ENCODE measurements around the gene CBLL1.

Gene CBLL1, protein sequence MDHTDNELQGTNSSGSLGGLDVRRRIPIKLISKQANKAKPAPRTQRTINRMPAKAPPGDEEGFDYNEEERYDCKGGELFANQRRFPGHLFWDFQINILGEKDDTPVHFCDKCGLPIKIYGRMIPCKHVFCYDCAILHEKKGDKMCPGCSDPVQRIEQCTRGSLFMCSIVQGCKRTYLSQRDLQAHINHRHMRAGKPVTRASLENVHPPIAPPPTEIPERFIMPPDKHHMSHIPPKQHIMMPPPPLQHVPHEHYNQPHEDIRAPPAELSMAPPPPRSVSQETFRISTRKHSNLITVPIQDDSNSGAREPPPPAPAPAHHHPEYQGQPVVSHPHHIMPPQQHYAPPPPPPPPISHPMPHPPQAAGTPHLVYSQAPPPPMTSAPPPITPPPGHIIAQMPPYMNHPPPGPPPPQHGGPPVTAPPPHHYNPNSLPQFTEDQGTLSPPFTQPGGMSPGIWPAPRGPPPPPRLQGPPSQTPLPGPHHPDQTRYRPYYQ

DNA sequence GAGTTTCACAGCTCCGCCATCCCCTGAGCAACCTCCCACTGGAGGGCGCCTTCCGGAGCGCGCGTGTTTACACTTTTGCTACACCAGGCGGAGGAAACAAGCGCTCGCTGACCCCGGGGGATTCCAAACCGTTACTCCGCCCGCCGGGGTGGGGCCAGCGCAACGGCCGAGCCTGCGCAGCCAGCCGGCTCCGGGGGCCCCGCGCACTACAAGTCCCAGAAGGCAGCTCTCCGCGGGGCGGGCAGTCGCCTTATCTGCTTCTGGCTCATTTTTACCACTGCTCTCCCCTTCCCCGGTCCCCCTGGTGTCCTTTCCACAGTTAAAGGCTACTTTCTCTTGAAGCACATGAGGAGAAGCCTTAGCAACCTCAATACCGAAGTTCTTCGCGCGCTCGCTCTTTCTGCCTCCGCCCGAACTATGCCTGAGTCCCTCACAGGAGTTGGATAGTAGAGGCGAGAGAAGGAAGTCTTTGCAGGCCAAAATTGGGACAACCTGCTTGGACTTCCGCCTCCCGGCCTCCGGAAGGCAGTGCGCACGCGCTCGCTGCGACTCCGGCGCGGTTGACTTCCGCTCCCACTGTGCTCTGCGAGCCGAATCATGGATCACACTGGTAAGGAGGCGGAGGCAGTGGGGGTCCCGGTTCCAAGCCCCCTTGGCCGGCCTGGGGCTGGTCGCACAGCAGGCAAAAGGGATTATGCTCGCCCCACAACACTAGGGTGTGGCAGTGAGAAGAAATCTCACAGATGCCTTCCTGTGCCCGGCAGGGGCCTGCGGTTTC, at the start of gene CBLL1:
Gene CBLL1, plus strand, starts transcription at position 576 of the 778 bp plus-strand sequence. Its CDS starts 22 bp downstream, at position 598.
- DNase-seq: peak; percentile 98

DNA sequence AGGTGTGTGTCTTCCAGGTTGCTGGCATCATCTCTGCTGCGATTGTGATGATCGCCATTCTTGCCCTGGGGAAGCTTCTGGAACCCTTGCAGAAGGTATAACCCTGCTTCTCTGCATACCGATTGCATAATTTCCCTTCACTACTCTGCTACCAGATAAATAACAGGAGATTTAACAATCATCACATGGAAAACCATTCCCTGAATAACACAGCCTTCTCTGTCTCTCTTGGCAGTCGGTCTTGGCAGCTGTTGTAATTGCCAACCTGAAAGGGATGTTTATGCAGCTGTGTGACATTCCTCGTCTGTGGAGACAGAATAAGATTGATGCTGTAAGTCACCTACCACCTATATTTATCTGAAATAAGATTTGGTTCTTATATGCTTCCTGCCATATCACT, 49.6 kb upstream of the CBLL1 start:
- DNase-seq: no peak

GRCh38 chr7:107696330-107696946, 47.5 kb upstream of the CBLL1 start:
- no peak for DNase-seq

DNA sequence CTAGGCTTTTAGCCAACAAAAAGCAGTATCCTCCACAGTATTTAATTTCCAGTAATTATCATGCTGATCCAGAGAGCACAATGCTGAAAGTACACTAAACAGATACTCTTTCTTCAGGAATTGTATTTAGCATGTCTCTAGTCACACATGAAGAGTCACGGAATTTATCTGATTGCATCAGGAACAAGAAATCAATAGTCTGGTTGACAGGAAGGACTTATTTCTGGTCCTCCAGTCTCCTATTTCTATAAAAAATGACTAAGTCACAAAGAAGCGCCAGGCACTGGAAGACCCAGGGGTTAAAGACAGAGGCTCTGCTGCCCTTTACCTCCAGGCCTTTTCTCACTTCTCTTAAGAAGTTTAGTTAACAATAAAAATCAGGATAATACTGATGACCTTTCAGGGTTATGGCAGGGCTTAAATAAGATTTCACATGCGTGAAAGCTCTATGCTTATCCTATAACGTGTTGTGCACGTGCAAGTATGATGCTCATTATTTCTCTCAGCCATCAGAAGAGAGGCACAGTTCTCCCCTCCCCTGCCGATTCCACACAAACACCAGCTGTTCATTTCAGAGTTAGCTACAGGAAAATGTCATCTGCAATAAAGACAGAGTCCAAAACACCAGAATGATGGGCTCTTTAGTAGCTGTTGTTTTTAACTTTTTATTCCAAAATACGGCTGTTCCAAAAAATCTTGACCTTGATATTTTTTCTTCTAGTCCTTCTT, 46.5 kb upstream of the CBLL1 start:
- no peak for DNase-seq

GRCh38 chr7:107700570-107700969, 43.4 kb upstream of the CBLL1 start:
- DNase-seq: no peak

DNA sequence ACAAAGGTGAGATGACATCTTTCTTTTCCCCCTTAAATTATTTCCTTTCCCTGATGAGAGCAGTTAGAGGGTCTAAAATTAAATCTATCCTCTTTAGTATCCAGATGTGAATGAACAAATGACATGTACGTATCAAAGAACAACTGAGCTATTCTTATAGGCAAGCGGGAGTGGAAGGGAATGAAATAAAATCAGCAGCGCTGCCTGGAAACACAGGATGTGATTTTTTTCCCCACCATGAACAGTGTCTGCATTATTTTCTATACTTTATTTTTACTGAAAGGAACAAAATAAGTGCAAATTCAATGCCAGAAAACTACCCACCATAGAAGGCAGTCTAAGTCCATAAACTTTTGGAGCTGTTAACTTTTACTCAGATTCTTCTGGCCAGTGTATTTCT, 42.8 kb upstream of the CBLL1 start:
- DNase-seq: no peak

DNA sequence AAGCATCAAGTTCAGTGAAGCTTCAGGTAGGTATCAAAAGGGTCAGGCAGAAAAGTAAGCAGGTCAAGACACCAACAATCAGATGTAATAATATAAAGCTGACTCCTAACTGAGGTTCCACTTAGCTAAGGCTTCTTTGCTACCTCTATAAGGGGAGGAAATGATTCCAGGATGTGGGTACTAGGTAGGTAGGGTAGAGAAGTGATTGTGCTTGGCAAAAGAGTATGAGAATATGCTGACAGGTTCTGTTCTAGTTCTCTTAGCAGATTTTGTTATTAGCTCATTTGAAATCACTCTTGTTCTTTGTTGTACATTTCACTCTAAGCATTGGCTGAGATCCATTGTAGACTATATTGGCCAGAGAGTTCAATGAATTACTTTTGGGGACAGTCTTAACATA, 40.7 kb upstream of the CBLL1 start:
- no peak for DNase-seq

DNA sequence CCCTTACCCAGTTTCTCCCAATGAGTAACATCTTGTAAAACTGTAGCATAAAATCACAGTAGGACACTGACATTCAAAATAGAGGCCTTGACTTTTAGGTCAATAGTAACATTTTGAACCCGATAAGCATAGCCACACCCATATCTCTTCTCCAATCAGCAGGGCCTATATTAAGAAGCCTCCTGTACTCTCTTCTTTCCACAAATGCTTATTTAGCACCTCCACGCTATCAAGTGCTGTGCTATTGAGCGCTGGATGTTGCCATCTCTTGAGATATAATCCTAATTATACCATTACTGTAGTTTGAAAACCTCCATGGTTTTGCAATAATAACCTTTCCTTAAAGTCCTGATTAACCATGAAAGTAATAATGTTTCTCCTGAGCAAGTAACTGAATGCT, 40.1 kb upstream of the CBLL1 start:
- no peak for DNase-seq

DNA sequence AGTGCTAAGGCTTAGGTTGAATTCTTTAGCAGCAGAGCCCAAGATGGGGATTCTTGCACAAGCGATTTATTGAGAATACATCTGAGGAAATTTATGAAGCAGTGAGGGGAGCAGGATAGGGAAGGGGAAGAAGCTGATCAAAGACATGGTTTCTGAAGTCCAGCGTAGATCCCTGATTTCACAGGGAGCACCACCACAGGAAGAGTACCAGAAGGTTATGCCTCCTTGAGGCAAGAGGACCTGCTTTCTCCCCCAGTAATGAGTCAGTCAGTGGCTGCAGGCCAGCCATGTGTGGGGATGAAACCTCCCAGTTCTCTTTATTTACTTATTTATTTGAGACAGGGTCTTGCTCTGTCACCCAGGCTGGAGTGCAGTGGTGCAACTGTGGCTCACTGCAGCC, 35.0 kb upstream of the CBLL1 start:
- no peak for DNase-seq

DNA sequence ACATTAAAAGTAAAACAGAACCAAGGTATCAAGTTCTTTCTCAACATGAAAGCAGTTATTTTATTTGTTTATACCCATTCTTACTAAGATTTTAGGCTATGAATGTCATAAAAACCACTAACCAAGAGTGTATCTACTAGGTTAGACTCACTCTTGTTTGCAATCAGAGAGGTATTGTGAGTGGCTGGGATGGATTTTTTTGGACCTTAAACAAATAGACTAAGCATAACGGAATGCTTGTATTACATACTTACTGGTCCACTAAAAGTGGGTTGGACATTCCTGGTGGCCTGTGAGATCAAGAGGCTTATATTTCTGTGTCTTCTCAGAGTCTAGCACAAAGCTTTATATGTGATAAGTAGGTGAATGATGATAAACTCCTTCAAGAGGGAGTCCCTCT, 32.6 kb upstream of the CBLL1 start:
- DNase-seq: no peak

DNA sequence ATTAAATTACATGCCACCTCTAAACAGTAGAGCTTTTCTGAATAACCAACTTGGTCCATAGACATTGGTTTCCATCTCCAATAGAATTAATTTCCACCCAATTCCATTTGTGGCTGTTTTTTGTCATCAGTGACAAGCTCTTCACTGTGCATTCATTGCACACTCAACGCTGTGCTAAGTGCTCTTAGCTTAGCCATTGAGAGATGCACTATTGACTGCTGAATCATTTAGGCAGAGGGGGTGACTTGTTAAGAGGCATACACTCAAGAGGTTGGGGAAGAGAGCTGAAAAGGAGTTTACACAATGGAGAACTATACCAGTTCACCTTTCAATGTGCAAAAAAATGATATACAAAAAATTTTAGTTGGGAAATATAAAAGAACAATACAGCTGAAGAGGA, 31.9 kb upstream of the CBLL1 start:
- no peak for DNase-seq

- no peak for DNase-seq
These were observed 31.0 kb upstream of the CBLL1 start for GRCh38 chr7:107712896-107713295.

- DNase-seq: no peak
These were observed 28.4 kb upstream of the CBLL1 start for GRCh38 chr7:107715531-107715930.

DNA sequence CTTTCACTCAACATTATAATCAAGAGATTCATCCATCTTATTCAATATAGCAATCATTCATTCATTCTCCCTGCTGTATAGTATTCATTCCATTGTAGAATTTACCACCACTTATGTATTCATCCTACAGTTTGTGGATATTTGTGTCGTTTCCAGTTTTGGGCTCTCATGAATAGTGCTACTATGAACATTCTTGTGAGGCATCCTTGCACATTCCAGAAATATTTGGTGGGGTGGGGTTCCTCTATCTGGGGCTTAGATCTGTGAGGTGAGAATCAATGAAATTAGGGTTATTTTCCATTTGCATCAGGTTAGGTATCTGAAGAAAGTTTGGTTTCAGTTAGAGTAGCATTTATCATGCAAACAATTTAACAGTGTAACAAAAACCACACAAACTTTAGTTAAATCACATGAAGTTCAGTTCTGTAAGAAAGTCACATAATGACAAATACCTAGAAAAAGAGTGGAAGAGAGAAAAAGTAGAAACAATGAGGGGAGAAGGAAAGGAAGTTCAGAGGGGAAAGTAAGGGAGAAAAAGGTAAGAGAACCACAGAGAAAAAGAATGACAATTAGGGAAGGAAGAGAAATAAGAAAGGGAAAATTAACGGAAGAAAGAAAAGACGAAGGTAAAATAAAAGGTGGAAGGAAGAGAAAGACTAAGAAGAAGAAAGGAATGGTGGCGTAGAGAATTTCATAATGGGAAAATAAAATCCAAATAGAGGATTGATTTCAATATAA, 25.3 kb upstream of the CBLL1 start:
- DNase-seq: no peak

DNA sequence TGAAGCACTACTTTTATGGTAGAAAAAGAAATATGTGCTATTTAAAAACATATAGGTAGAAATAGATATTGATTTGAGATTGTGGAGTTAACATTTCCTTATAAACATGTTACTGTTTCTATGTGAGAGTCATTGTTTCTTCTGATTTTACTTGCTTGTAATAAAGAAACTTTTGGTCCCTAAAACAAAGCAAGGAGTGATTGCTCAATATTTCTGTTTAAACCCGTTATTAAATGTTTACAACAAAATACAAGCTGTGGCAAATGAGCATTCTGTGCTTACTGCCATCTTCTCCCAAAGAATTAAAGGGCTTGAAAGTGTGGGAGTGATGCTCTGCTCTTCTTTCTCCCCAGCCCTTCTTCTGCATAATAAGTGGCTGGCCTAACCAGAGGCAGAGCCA, 22.7 kb upstream of the CBLL1 start:
- DNase-seq: no peak

GRCh38 chr7:107723255-107723654, 20.7 kb upstream of the CBLL1 start:
- DNase-seq: no peak

GRCh38 chr7:107725138-107725740, 18.7 kb upstream of the CBLL1 start:
- peak; percentile 44 for DNase-seq

DNA sequence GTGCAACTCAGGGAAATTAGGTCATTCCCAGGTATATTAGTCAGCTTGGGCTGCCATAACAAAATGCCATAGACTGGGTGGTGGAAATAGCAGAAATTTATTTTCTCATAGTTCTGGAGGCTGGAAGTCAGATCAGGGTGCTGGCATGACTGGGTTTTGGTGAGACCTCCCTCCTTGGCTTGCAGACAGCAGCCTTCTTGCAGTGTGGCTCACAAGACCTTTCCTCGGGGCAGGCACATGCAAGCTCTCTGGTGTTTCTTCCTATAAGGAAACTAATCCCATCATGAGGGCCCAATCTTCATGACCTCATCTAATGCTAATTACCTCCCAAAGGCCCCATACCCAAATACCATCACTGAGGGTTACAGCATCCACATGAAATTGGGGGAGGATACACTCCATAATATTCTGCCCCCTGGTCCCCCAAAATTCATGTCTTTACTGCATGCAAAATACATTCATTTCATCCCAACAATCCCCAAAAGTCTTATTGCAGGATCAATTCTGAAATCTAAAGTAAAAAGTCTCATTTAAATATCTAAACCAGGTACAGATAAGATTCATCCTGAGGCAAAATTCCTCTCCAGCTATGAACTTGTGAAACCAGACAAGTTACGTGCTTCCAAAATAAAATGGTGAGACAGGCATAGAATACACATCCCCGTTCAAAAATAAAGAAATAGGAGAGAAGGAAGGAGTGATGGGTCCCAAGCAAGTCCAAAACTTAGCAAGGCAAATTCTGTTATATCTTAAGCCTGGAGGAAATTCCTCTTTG, 17.4 kb upstream of the CBLL1 start:
- DNase-seq: no peak

DNA sequence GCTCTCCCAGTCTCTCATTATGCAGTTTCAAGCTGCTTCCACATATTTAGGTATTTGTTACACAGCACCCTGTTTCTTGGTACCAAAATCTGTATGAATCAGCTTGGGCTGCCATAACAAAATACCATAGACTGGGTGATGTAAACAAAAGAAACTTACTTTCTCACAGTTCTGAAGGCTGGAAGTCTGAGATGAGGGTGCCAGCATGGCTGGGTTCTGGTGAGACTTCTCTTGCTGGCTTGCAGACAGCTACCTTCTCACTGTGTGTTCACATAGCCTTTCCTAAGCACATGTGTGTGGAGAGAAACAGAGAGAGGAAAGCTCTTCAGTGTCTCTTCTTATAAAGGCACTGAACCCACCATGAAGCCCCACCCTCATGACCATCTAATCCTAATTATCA, 15.7 kb upstream of the CBLL1 start:
- no peak for DNase-seq

- DNase-seq: no peak
These were observed 1.0 kb upstream of the CBLL1 start for GRCh38 chr7:107742678-107743566.
